GM21576 (cell line): Measurements from ENCODE around the gene FBXO46.
"Not testable (repeated sequence)": the region's sequence is repeated elsewhere in the genome, so short reads cannot be mapped to it uniquely, and the experiment has no call there.

Experiments used
- ATAC-seq: cut with Tn5 transposase; IDR thresholded peaks from one replicate; pipeline ENCODE4 v1.9.1; 2021; ENCODE audit warnings: mild to moderate bottlenecking, moderate library complexity; ENCODE audit not compliant: unreplicated experiment

The FBXO46 gene

GRCh38 chr19:45729800-45730290 is 851 bp downstream of the FBXO46 start:
- ATAC-seq = no peak

- ATAC-seq = not testable (repeated sequence)
These were observed 2.0 kb downstream of the FBXO46 start for GRCh38 chr19:45728683-45729082.

- not testable (repeated sequence) for ATAC-seq
These were observed 10.6 kb downstream of the FBXO46 start for GRCh38 chr19:45720065-45720464.

- ATAC-seq = peak; percentile 8
These were observed 12.6 kb downstream of the FBXO46 start for GRCh38 chr19:45717983-45718650.

- peak; percentile 87 for ATAC-seq
These were observed 13.3 kb downstream of the FBXO46 start for GRCh38 chr19:45717131-45717982.

- ATAC-seq = no peak
These were observed 14.2 kb downstream of the FBXO46 start for GRCh38 chr19:45716359-45717130.

- no peak for ATAC-seq
These were observed 15.6 kb downstream of the FBXO46 start for GRCh38 chr19:45715139-45715538.

GRCh38 chr19:45713141-45713540 is 17.6 kb downstream of the FBXO46 start:
- no peak for ATAC-seq

- ATAC-seq = no peak
These were observed 18.0 kb downstream of the FBXO46 start for GRCh38 chr19:45712699-45713067.

- ATAC-seq = no peak
These were observed 18.6 kb downstream of the FBXO46 start for GRCh38 chr19:45711851-45712698.

- ATAC-seq = no peak
These were observed 20.2 kb downstream of the FBXO46 start for GRCh38 chr19:45710356-45711130.

GRCh38 chr19:45705710-45706415 is 24.8 kb downstream of the FBXO46 start:
- no peak for ATAC-seq

GRCh38 chr19:45705115-45705514 is 25.6 kb downstream of the FBXO46 start:
- ATAC-seq = no peak

GRCh38 chr19:45701676-45702075 is 29.0 kb downstream of the FBXO46 start:
- ATAC-seq = no peak

- ATAC-seq = no peak
These were observed 37.4 kb downstream of the FBXO46 start for GRCh38 chr19:45693106-45693788.

- ATAC-seq = peak; percentile 81
These were observed 38.2 kb downstream of the FBXO46 start, which contains the start of gene QPCTL for GRCh38 chr19:45692187-45693105. TSS of gene QPCTL (plus strand) at chr19:45692666. CDS start at chr19:45692704, 38 bp downstream.

- ATAC-seq = peak; percentile 39
These were observed 39.0 kb downstream of the FBXO46 start, which contains the start of gene SNRPD2 for GRCh38 chr19:45691516-45692186. TSS of gene SNRPD2 (minus strand) at chr19:45691953. CDS start at chr19:45691888, 65 bp downstream.
